ENCODE results near the gene EPO. TPM values are rescaled to one million over a fixed set of nuclear protein-coding genes. Genes with fewer than 3 reads are reported as not detected.

Gene EPO
- total and polyA plus RNA-seq, 2 of the 8 experiments (the other 6 are each of a cell fraction or from before 2014, with no cell fraction given) = 0.42 to 0.95 TPM

GRCh38 chr7:100705753-100706671, 14.3 kb upstream of the EPO start, which contains the start of gene POP7 (continued):
- TF ChIP-seq SIN3A (conservative IDR thresholded peaks at IDR 0.05 in 1 of 2, IDR thresholded peaks at IDR 0.05 in 1 of 2; ENCODE audit: low read depth in 1 of 2, low read length in 2 of 2) = peak in 1 of 2 experiments; percentile 32; a peak in 1 of 4 replicates
- TF ChIP-seq PHF8 (conservative IDR thresholded peaks at IDR 0.05; ENCODE audit: low read depth, low read length) = peak; percentile 91
- TF ChIP-seq EGR1 (IDR thresholded peaks at IDR 0.05; ENCODE audit: borderline replicate concordance, low read depth, low read length) = no peak
- TF ChIP-seq ATF2 (IDR thresholded peaks at IDR 0.05; ENCODE audit: low read length) = no peak
- no peak for TF ChIP-seq YY1 (IDR thresholded peaks at IDR 0.05; ENCODE audit: low read depth, low read length)
- no peak for TF ChIP-seq JUN (IDR thresholded peaks at IDR 0.05; ENCODE audit: low read depth, low read length)
- peak; percentile 79 to 81 for TF ChIP-seq POLR2A (IDR thresholded peaks at IDR 0.05; ENCODE audit: control extremely low read depth in 1 of 2, low read depth in 2 of 2, low read length in 2 of 2)
- TF ChIP-seq SP4 (IDR thresholded peaks at IDR 0.05; ENCODE audit: low read length) = no peak; the same call in 1 of the 2 replicates
- no peak for TF ChIP-seq CBX5 (IDR thresholded peaks at IDR 0.05; ENCODE audit: low read depth, low read length)
- TF ChIP-seq RFX5 (IDR thresholded peaks at IDR 0.05; ENCODE audit: borderline replicate concordance, low read depth, low read length) = no peak
- no peak for TF ChIP-seq ZNF274 (IDR thresholded peaks at IDR 0.05; ENCODE audit: borderline replicate concordance, extremely low read depth, low read length)
- no peak for TF ChIP-seq JUND (IDR thresholded peaks at IDR 0.05; ENCODE audit: low read length)
- TF ChIP-seq USF2 (IDR thresholded peaks at IDR 0.05; ENCODE audit: low read length) = no peak
- TF ChIP-seq KDM5A (IDR thresholded peaks at IDR 0.05; ENCODE audit: low read length) = no peak
- TF ChIP-seq EP300 (IDR thresholded peaks at IDR 0.05; ENCODE audit: borderline replicate concordance in 1 of 2, low read depth in 2 of 2, low read length in 2 of 2) = peak in 1 of 2 experiments; percentile 54; a peak in 1 of 3 replicates
- TF ChIP-seq BRCA1 (IDR thresholded peaks at IDR 0.05; ENCODE audit: low read depth, low read length) = peak; percentile 93
- TF ChIP-seq CTBP2 (IDR thresholded peaks at IDR 0.05; ENCODE audit: borderline replicate concordance, insufficient read depth, insufficient read length, low read length) = no peak
- no peak for TF ChIP-seq CTCF (IDR thresholded peaks at IDR 0.05; ENCODE audit: control extremely low read depth in 1 of 3, insufficient read depth in 1 of 3, low read depth in 1 of 3, low read length in 3 of 3)

Measured in H1 (cell line).